SK-N-SH (cell line): Measurements from ENCODE around the gene TMA7. TPM values are rescaled to one million over a fixed set of nuclear protein-coding genes. Genes with fewer than 3 reads are reported as not detected.

Source experiments
- CTCF ChIA-PET: fragments of 300-600, 350-600 bp; formaldehyde crosslinking; extraction: SDS; loops from one replicate; lab custom pipeline; 2021; lab: Yijun Ruan, JAX
- POLR2A ChIA-PET: fragments of 350-600 bp; sonication (Branson Sonifier 250); formaldehyde crosslinking; extraction: SDS; loops from one replicate; lab custom pipeline; 2020; ENCODE audit warnings: antibody characterized with exemption, inconsistent platforms; lab: Yijun Ruan, JAX
- DNase-seq: peaks from one replicate; pipeline ENCODE4 v3.0.0; 2012
- H2AFZ ChIP-seq: fragments of 200-600 bp; sonication (generic); 2 replicates; pipeline ENCODE4 v1.8.1; 2016; ENCODE audit warnings: antibody characterized with exemption, mild to moderate bottlenecking, low read depth
- H3F3A ChIP-seq: fragments of 200-600 bp; sonication (generic); replicated peaks from 2 replicates; pipeline ENCODE3; 2016; ENCODE audit warnings: antibody characterized with exemption, mild to moderate bottlenecking; ENCODE audit not compliant: insufficient read depth
- H3K27ac ChIP-seq, 2 experiments: fragments of 200-500 bp in 1 of 2; fragments of 200-600 bp in 1 of 2; sonication (Bioruptor generic) in 1 of 2; sonication (generic), shearing (Covaris generic) in 1 of 2; 2 replicates each; pipeline versions ENCODE4 v1.5.1 to v1.6.1; 2014 to 2016; ENCODE audit warnings: low read depth in 2 of 2, inconsistent platforms in 1 of 2, low read length in 1 of 2, mild to moderate bottlenecking in 1 of 2, mixed read lengths in 1 of 2
- H3K27me3 ChIP-seq: fragments of 200-600 bp; sonication (generic), shearing (Covaris generic); 2 replicates; pipeline ENCODE4 v1.6.1; 2016; ENCODE audit warnings: mixed run types; ENCODE audit not compliant: insufficient read depth
- H3K36me3 ChIP-seq, 2 experiments: fragments of 200-500 bp in 1 of 2; fragments of 200-600 bp in 1 of 2; sonication (Bioruptor generic) in 1 of 2; sonication (generic) in 1 of 2; replicated peaks in 1 of 2; 2 replicates each; pipeline versions ENCODE3 to v1.5.1; 2014 to 2016; ENCODE audit warnings: low read length in 1 of 2, mild to moderate bottlenecking in 1 of 2; ENCODE audit not compliant: insufficient read depth in 2 of 2, control insufficient read depth in 1 of 2
- H3K4me1 ChIP-seq, 2 experiments: fragments of 200-500 bp in 1 of 2; fragments of 200-600 bp in 1 of 2; sonication (Bioruptor generic) in 1 of 2; sonication (generic), shearing (Covaris generic) in 1 of 2; 2 replicates each; pipeline versions ENCODE4 v1.5.1 to v1.6.1; 2014 to 2016; ENCODE audit warnings: low read depth in 1 of 2, low read length in 1 of 2, mixed run types in 1 of 2; ENCODE audit not compliant: insufficient read depth in 2 of 2, control insufficient read depth in 1 of 2
- H3K4me2 ChIP-seq: fragments of 200-600 bp; sonication (generic), shearing (Covaris generic); 2 replicates; pipeline ENCODE4 v1.6.1; 2017; ENCODE audit warnings: mixed run types
- H3K4me3 ChIP-seq, 2 experiments: fragments of 200-500 bp in 1 of 2; fragments of 200-600 bp in 1 of 2; sonication (Bioruptor generic) in 1 of 2; sonication (generic), shearing (Covaris generic) in 1 of 2; 2 replicates each; pipeline versions ENCODE4 v1.5.1 to v1.8.1; 2014 to 2016; ENCODE audit warnings: low read depth in 2 of 2, inconsistent platforms in 1 of 2, low read length in 1 of 2, mild to moderate bottlenecking in 1 of 2, mixed read lengths in 1 of 2, moderate library complexity in 1 of 2
- H3K79me2 ChIP-seq: fragments of 200-600 bp; sonication (generic); 2 replicates; pipeline ENCODE4 v1.8.1; 2017; ENCODE audit warnings: mild to moderate bottlenecking; ENCODE audit not compliant: insufficient read depth
- H3K9ac ChIP-seq: fragments of 200-600 bp; sonication (generic); 2 replicates; pipeline ENCODE4 v1.6.1; 2017; ENCODE audit warnings: mixed run types
- H3K9me2 ChIP-seq: fragments of 200-600 bp; sonication (generic); 2 replicates; pipeline ENCODE4 v1.6.1; 2017; ENCODE audit warnings: mixed run types
- H3K9me3 ChIP-seq: fragments of 200-600 bp; sonication (generic); 2 replicates; pipeline ENCODE4 v1.6.1; 2017; ENCODE audit warnings: mixed run types, mild to moderate bottlenecking, moderate library complexity
- H4K20me1 ChIP-seq: fragments of 200-600 bp; sonication (generic); 2 replicates; pipeline ENCODE4 v1.6.1; 2017; ENCODE audit warnings: mild to moderate bottlenecking, mixed run types; ENCODE audit not compliant: insufficient read depth
- CHD2 ChIP-seq: fragments of 150-350 bp; IDR thresholded peaks from 2 replicates; pipeline ENCODE4 v1.6.1; 2018; ENCODE audit warnings: low read length; ENCODE audit not compliant: partially characterized antibody
- EP300 ChIP-seq, 2 experiments: IDR thresholded peaks; 2 replicates each; pipeline versions ENCODE4 v1.4.0 to v1.6.1; 2012; ENCODE audit warnings: borderline replicate concordance in 1 of 2, low read depth in 1 of 2, low read length in 1 of 2
- EZH2phosphoT487 ChIP-seq: fragments of 200-600 bp; sonication (generic); IDR thresholded peaks from 2 replicates; pipeline ENCODE4 v1.6.1; 2017; ENCODE audit warnings: low read depth, mixed run types, mild to moderate bottlenecking, antibody characterized with exemption, moderate library complexity, borderline replicate concordance
- FOSL2 ChIP-seq: IDR thresholded peaks from 2 replicates; pipeline ENCODE4 v1.4.0; 2012; ENCODE audit warnings: low read depth, mild to moderate bottlenecking, moderate library complexity, borderline replicate concordance
- FOXM1 ChIP-seq: IDR thresholded peaks from 2 replicates; pipeline ENCODE4 v1.4.0; 2012; ENCODE audit warnings: low read depth, mild to moderate bottlenecking
- GABPA ChIP-seq: IDR thresholded peaks from 2 replicates; pipeline ENCODE4 v1.4.0; 2012; ENCODE audit warnings: low read depth, mild to moderate bottlenecking
- IRF3 ChIP-seq: fragments of 150-350 bp; IDR thresholded peaks from 2 replicates; pipeline ENCODE4 v1.6.1; 2016; ENCODE audit warnings: mild to moderate bottlenecking, low read depth, low read length
- JUND ChIP-seq: IDR thresholded peaks from 2 replicates; pipeline ENCODE4 v1.4.0; 2012
- PBX3 ChIP-seq: IDR thresholded peaks from 2 replicates; pipeline ENCODE4; 2012
- POLR2AphosphoS5 ChIP-seq: IDR thresholded peaks from 2 replicates; pipeline ENCODE4 v1.6.1; 2012; ENCODE audit warnings: low read depth, low read length
- RAD21 ChIP-seq: IDR thresholded peaks from 2 replicates; pipeline ENCODE4 v1.6.1; 2012; ENCODE audit warnings: mild to moderate bottlenecking, low read length
- SMC3 ChIP-seq: IDR thresholded peaks from 2 replicates; pipeline ENCODE4 v1.6.1; 2012; ENCODE audit warnings: low read depth, low read length, improper control_type of control experiment
- TAF1 ChIP-seq: IDR thresholded peaks from 2 replicates; pipeline ENCODE4 v1.6.1; 2012; ENCODE audit warnings: low read depth, mild to moderate bottlenecking, low read length, moderate library complexity, borderline replicate concordance
- YY1 ChIP-seq: IDR thresholded peaks from 2 replicates; pipeline ENCODE4 v1.4.0; 2012; ENCODE audit warnings: low read depth, mild to moderate bottlenecking
- WGBS: methylation state at CpG from one replicate; pipeline ENCODE4 v1.1.6; 2017; ENCODE audit warnings: low lambda C conversion rate; 5-methylcytosine and 5-hydroxymethylcytosine counted together
- polyA plus RNA-seq, 3 experiments: library from polyadenylated mRNA; depleted of rRNA; stranded (reverse); fragments of >200 nt; gene quantifications; 2 replicates each; pipeline ENCODE4 v1.2.3, GENCODE V29; 2012
- TF ChIP-seq, protein P1 (sequence below): IDR thresholded peaks from 2 replicates; pipeline ENCODE4 v1.4.0; 2012; ENCODE audit warnings: low read depth, borderline replicate concordance
- TF ChIP-seq, protein P2 (sequence below): IDR thresholded peaks from 2 replicates; pipeline ENCODE4 v1.6.1; 2012; ENCODE audit warnings: mild to moderate bottlenecking, low read depth, low read length, moderate library complexity
- TF ChIP-seq, protein P3 (sequence below): fragments of 200-600 bp; sonication (generic); IDR thresholded peaks from 2 replicates; pipeline ENCODE4 v1.6.1; 2017; ENCODE audit warnings: antibody characterized with exemption, mild to moderate bottlenecking, moderate library complexity
- TF ChIP-seq, protein P4 (sequence below): IDR thresholded peaks from 2 replicates; pipeline ENCODE4 v1.4.0; 2012; ENCODE audit warnings: low read depth, borderline replicate concordance

TMA7 gene
- polyA plus RNA-seq, 1 of the 3 experiments (the other 2 are of a cell fraction): 438 TPM

DNA sequence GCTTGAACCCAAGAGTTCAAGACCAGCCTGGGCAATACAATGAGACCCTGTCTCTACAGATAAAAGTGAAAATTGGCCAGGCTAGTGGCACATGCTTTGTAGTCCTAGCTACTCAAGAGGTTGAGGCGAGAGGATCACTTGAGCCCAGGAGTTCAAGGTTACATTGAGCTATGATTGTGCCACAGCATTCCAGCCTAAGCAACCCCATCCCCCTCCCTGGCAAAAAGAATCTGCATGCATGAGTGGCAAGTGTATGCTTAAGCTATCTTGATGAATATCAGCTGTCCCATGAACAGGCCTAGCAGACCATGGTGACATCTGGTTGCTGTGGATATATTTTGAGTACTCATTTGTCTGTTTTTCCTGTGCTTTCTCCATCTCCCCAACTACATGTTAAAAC lies 11.2 kb downstream of the TMA7 start:
- Histone ChIP-seq H3F3A (no peaks in the 10 kb centered on the region), H3K36me3 (peaks cover 26 to 37% of the 10 kb centered on the region in 2 experiments), H3K4me3 (no peak overlapping the region), H3K9me3 (no peaks in the 10 kb centered on the region), H3K9ac (no peak overlapping the region), H3K27ac (no peak overlapping the region), H3K79me2 (peaks cover 28% of the 10 kb centered on the region), H3K27me3 (no peaks in the 10 kb centered on the region), H3K4me1 (peaks cover 0 to 7% of the 10 kb centered on the region in 2 experiments; a peak in 2 of 4 replicates), H3K9me2 (no peaks in the 10 kb centered on the region), H3K4me2 (no peak overlapping the region), H4K20me1 (no peaks in the 10 kb centered on the region), H2AFZ (no peak overlapping the region)
- POLR2A ChIA-PET: interaction anchor here (0.7 to 1.5 kb wide), 3 partner anchors 8 to 13 kb away, joined by 3 to 5 read pairs (median 4); partner anchors contain the start of genes CCDC51 and TMA7
- TF ChIP-seq GABPA (no peak), JUND (no peak), RAD21 (no peak), CHD2 (no peak), FOSL2 (no peak), EZH2phosphoT487 (no peak), TAF1 (no peak), PBX3 (no peak), EP300 (IDR thresholded peaks at IDR 0.05; ENCODE audit: borderline replicate concordance in 1 of 2, low read depth in 1 of 2, low read length in 1 of 2) (no peak), SMC3 (no peak), FOXM1 (no peak), IRF3 (no peak), YY1 (no peak), POLR2AphosphoS5 (no peak)
- TF ChIP-seq, protein P1, sequence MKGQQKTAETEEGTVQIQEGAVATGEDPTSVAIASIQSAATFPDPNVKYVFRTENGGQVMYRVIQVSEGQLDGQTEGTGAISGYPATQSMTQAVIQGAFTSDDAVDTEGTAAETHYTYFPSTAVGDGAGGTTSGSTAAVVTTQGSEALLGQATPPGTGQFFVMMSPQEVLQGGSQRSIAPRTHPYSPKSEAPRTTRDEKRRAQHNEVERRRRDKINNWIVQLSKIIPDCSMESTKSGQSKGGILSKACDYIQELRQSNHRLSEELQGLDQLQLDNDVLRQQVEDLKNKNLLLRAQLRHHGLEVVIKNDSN: no peak
- TF ChIP-seq, protein P2, sequence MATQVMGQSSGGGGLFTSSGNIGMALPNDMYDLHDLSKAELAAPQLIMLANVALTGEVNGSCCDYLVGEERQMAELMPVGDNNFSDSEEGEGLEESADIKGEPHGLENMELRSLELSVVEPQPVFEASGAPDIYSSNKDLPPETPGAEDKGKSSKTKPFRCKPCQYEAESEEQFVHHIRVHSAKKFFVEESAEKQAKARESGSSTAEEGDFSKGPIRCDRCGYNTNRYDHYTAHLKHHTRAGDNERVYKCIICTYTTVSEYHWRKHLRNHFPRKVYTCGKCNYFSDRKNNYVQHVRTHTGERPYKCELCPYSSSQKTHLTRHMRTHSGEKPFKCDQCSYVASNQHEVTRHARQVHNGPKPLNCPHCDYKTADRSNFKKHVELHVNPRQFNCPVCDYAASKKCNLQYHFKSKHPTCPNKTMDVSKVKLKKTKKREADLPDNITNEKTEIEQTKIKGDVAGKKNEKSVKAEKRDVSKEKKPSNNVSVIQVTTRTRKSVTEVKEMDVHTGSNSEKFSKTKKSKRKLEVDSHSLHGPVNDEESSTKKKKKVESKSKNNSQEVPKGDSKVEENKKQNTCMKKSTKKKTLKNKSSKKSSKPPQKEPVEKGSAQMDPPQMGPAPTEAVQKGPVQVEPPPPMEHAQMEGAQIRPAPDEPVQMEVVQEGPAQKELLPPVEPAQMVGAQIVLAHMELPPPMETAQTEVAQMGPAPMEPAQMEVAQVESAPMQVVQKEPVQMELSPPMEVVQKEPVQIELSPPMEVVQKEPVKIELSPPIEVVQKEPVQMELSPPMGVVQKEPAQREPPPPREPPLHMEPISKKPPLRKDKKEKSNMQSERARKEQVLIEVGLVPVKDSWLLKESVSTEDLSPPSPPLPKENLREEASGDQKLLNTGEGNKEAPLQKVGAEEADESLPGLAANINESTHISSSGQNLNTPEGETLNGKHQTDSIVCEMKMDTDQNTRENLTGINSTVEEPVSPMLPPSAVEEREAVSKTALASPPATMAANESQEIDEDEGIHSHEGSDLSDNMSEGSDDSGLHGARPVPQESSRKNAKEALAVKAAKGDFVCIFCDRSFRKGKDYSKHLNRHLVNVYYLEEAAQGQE: no peak
- TF ChIP-seq, protein P3, sequence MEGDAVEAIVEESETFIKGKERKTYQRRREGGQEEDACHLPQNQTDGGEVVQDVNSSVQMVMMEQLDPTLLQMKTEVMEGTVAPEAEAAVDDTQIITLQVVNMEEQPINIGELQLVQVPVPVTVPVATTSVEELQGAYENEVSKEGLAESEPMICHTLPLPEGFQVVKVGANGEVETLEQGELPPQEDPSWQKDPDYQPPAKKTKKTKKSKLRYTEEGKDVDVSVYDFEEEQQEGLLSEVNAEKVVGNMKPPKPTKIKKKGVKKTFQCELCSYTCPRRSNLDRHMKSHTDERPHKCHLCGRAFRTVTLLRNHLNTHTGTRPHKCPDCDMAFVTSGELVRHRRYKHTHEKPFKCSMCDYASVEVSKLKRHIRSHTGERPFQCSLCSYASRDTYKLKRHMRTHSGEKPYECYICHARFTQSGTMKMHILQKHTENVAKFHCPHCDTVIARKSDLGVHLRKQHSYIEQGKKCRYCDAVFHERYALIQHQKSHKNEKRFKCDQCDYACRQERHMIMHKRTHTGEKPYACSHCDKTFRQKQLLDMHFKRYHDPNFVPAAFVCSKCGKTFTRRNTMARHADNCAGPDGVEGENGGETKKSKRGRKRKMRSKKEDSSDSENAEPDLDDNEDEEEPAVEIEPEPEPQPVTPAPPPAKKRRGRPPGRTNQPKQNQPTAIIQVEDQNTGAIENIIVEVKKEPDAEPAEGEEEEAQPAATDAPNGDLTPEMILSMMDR: no peak
- TF ChIP-seq, protein P4, sequence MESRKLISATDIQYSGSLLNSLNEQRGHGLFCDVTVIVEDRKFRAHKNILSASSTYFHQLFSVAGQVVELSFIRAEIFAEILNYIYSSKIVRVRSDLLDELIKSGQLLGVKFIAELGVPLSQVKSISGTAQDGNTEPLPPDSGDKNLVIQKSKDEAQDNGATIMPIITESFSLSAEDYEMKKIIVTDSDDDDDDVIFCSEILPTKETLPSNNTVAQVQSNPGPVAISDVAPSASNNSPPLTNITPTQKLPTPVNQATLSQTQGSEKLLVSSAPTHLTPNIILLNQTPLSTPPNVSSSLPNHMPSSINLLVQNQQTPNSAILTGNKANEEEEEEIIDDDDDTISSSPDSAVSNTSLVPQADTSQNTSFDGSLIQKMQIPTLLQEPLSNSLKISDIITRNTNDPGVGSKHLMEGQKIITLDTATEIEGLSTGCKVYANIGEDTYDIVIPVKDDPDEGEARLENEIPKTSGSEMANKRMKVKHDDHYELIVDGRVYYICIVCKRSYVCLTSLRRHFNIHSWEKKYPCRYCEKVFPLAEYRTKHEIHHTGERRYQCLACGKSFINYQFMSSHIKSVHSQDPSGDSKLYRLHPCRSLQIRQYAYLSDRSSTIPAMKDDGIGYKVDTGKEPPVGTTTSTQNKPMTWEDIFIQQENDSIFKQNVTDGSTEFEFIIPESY: no peak
- no CpG with 5 or more reads among the region's 1 CpG for WGBS
- DNase-seq: no peak
- CTCF ChIA-PET: interaction anchor here (1.0 to 4.1 kb wide), 4 partner anchors 13 to 98 kb away, joined by 3 to 25 read pairs (median 5); no protein-coding TSS in a partner anchor
